Fibroblast of pulmonary artery (primary cell): Measurements from ENCODE around the gene ZNF177.
A peak's percentile ranks its signal among the peaks of the same experiment; 100 is the strongest.

Experiments
- DNase-seq: peaks from one replicate; pipeline ENCODE4 v3.0.0-alpha.2; 2010; ENCODE audit warnings: low read depth
- H3K4me3 ChIP-seq: replicated peaks from 2 replicates; pipeline ENCODE4 v1.5.1; 2011; ENCODE audit warnings: low read depth, mild to moderate bottlenecking, control low read depth, low read length, moderate library complexity
- CTCF ChIP-seq: IDR thresholded peaks from 2 replicates; pipeline ENCODE4 v1.5.1; 2011; ENCODE audit warnings: mild to moderate bottlenecking, control low read depth, low read length, inconsistent platforms; ENCODE audit errors: missing control alignments

Gene ZNF177

GRCh38 chr19:9427941-9428340 is 65.1 kb downstream of the ZNF177 start:
- no peak overlapping the region for H3K4me3 ChIP-seq
- no peak for DNase-seq
- no peak for TF ChIP-seq CTCF

DNA sequence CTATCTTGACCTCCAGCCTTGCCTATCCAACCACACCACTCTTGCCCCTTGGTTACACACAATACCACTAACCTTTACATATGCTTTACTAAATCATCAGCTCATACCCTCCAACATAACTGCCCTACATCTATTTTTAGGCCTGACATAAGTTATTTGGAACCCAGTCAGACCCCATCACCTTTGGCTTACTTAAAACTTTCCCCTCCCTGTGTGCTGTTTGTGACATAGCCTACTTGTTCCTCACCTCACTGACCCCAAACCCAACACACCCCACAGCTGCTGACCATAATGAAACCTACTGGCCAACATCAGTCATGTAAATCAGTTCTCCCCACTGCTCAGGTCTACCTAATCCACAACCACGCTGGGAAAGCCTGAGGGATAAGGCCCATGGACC is 67.6 kb downstream of the ZNF177 start:
- H3K4me3 ChIP-seq, result no peak overlapping the region
- no peak for TF ChIP-seq CTCF
- no peak for DNase-seq

GRCh38 chr19:9431475-9431874 is 68.7 kb downstream of the ZNF177 start:
- no peak for DNase-seq
- no peak overlapping the region for H3K4me3 ChIP-seq
- TF ChIP-seq CTCF, result peak; percentile 30
